Fibroblast of the conjunctiva (primary cell): ENCODE measurements around the gene COX7A2.

Experiments
- DNase-seq: peaks from one replicate; pipeline ENCODE4 v3.0.0-alpha.2; 2010; ENCODE audit warnings: low read depth

The COX7A2 gene

GRCh38 chr6:75199889-75200288 lies 43.7 kb downstream of the COX7A2 start:
- DNase-seq = no peak

DNA sequence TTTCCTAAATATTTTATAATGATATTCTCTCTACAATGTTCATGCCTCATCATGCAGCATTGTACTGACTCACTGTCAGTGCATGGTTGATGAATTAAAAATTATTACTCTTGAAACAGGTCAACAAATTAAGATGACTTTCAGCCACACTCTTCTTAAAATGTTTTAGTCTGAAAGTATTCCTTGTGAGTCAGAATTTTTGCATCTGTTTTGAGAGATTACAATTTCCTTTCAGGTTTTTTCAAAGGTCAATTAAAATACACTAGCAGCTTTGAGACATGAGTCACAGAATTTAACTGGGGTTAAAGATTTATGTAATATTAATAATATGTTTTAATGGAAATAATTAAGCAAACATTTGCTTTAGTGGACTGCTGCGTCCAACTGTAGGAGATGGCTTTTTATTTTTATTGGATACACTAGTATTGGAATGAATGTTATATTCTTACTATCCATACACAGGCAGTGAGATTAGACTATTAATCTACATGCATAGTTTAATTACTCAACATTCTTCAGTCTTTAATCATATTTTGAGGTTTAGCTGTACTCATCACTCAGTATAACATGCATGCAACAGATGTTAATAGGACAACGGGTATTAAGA lies 47.4 kb downstream of the COX7A2 start:
- no peak for DNase-seq

GRCh38 chr6:75188221-75188925 lies 55.2 kb downstream of the COX7A2 start:
- DNase-seq = no peak
